GM12865 (cell line): Measurements from ENCODE around the gene FHIT.
"Not testable (repeated sequence)": the region's sequence is repeated elsewhere in the genome, so short reads cannot be mapped to it uniquely, and the experiment has no call there.

Experiments used
- DNase-seq: peaks from one replicate; pipeline ENCODE4 v3.0.0; 2010; ENCODE audit warnings: low read depth
- H3K4me3 ChIP-seq: 2 replicates; pipeline ENCODE4 v1.5.1; 2011; ENCODE audit warnings: mild to moderate bottlenecking, low read depth, low read length, control low read depth
- TF ChIP-seq, protein P1 (sequence below): IDR thresholded peaks from 2 replicates; pipeline ENCODE4 v1.5.1; 2011; ENCODE audit warnings: low read length, control low read depth, low read depth, inconsistent platforms; ENCODE audit not compliant: insufficient read depth; ENCODE audit errors: missing control alignments

Gene FHIT

DNA sequence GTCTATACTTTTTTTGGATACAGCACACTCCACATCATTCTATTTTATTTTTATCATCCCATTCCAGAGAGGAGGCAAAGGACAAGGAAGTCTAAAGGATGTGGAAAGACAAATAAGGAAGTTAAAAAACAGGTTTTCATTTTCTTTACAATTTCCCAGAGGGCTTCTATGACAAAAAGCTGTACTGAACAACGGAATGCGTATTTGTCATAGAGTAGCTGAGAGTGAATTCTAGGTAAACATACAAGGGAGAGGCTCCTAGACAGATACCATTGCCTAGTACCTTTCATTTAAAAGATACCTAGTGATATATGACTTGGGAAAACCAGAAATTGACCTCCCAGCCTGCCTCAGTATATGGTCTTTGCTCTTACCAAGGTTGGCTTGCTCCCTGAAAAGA, 341.7 kb downstream of the FHIT start:
- TF ChIP-seq, protein P1, sequence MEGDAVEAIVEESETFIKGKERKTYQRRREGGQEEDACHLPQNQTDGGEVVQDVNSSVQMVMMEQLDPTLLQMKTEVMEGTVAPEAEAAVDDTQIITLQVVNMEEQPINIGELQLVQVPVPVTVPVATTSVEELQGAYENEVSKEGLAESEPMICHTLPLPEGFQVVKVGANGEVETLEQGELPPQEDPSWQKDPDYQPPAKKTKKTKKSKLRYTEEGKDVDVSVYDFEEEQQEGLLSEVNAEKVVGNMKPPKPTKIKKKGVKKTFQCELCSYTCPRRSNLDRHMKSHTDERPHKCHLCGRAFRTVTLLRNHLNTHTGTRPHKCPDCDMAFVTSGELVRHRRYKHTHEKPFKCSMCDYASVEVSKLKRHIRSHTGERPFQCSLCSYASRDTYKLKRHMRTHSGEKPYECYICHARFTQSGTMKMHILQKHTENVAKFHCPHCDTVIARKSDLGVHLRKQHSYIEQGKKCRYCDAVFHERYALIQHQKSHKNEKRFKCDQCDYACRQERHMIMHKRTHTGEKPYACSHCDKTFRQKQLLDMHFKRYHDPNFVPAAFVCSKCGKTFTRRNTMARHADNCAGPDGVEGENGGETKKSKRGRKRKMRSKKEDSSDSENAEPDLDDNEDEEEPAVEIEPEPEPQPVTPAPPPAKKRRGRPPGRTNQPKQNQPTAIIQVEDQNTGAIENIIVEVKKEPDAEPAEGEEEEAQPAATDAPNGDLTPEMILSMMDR = no peak
- DNase-seq = no peak

DNA sequence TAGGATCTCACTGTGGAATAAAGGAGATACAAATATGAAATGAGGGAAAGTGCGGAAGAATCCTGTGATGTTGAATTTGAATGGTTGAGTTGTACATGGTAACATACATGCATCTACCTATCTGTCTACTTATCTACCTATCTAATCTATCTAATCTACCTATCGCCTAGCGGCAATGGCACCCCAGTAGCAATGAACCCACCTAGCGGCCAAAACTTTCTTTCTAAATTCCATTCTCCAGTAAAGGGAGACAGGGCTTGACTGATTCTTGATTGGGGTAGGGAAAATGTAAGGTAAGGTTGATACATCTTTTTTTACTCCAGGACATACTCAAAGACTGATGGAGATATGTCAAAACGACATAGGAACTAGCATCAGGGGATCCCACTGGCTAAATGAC, 345.0 kb downstream of the FHIT start:
- TF ChIP-seq, protein P1 = no peak
- no peak overlapping the region for H3K4me3 ChIP-seq
- DNase-seq = no peak

More for the DNA sequence above, 341.7 kb downstream of the FHIT start:
- no peak overlapping the region for H3K4me3 ChIP-seq

DNA sequence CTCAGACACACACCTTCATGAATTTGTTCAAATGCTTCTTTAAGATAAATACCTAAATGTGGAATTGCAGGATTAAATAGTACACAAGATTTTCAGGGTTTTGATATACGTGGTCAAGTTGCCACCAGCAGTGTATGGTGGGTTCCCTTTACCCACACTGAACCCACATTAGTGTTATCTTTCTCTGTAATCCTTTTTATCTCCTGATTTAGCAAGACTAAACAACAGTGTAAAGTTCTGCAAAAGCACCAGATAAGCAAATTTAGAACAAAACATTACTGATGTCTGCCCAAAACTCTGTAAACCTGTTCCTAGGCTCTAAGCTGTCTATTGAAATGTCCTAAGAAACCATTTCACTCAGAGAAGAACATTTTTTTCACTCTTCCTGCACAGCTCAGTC, 352.9 kb downstream of the FHIT start:
- no peak overlapping the region for H3K4me3 ChIP-seq
- TF ChIP-seq, protein P1 = no peak
- DNase-seq = no peak

DNA sequence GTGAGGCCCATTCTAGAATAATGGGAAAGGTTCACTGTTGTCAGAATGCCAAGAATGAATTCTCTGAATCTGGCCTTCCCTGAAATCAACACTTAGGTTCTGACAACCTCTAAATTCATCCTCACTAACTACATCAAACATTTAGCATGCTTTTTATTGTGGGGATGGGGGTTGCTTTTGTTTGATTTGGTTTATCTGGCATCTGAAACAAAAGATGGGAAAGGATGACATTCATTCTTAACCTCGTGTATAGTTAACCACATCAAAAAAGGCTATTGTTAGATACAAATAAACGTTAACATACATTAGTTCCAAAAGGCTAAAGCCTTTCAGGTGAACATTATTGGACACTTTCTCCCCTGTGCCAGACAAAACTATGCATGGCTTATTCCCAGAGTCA, 357.3 kb downstream of the FHIT start:
- TF ChIP-seq, protein P1 = no peak
- H3K4me3 ChIP-seq = no peak overlapping the region
- DNase-seq = no peak

DNA sequence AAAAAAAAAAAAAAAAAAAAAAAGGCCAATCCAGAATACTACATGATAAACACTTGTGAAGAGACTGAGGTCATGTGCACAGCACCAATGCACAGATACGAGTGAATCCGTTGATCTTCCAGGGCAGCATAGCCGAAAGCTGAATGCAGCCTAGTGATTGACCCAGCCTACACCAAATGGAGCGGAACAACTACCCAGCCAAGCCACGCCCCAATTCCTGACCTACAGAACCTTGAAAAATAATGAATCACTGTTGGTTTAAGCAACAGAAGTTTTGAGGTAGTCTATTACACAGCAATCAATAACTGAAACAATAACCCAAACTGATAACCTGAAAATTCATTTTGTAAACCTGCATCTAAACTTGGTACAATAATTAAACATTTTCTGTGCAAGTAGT, 361.0 kb downstream of the FHIT start:
- TF ChIP-seq, protein P1 = no peak
- DNase-seq = no peak
- no peak overlapping the region for H3K4me3 ChIP-seq

DNA sequence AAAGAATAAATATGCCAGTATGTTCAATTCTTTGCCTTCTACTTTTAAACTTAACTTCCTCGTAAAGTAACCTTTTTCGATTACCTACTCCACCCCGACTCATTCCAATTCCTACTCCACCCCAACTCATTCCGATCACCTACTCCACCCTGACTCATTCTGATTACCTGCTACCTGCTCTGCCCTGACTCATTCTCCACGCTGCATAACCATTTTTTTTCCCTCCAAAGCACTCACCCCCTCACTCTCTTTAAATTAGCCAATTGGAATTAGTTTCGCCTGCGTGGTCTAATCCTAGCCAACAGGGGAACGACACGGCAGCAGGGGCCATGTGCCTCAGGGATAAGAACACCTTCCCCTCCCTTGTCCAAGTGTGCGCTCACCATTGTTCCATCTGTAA, 362.3 kb downstream of the FHIT start:
- not testable (repeated sequence) for H3K4me3 ChIP-seq, DNase-seq

DNA sequence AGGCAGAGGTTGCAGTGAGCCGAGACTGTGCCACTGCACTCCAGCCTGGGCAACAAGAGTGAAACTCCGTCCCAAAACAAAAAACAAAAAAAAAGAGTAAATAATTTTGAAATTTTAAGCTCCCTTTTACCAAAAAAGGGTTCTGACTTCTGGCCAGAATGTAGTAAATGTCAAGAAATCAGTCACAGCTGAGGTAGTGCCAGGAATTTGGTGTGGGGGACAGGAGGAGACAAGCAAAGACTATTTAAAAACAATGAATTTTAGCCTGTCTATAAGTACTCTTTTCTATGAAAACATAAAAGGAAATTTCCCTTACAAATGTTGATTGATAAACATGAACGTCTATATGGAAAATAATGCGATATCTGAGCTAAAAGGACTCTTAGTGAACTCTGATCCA, 363.7 kb downstream of the FHIT start:
- no peak for DNase-seq
- TF ChIP-seq, protein P1 = no peak
- no peak overlapping the region for H3K4me3 ChIP-seq
